Diencephalon (tissue), 1 donor: ENCODE results near the gene ZDHHC7. TPM values are rescaled to one million over a fixed set of nuclear protein-coding genes. Genes with fewer than 3 reads are reported as not detected.

Experiments used
- total RNA-seq: library from RNA; depleted of rRNA; stranded (reverse); fragments of >200 nt; gene quantifications from one replicate; pipeline ENCODE4 v1.2.3, GENCODE V29; 2014

The ZDHHC7 gene
- 31.1 TPM for total RNA-seq

DNA sequence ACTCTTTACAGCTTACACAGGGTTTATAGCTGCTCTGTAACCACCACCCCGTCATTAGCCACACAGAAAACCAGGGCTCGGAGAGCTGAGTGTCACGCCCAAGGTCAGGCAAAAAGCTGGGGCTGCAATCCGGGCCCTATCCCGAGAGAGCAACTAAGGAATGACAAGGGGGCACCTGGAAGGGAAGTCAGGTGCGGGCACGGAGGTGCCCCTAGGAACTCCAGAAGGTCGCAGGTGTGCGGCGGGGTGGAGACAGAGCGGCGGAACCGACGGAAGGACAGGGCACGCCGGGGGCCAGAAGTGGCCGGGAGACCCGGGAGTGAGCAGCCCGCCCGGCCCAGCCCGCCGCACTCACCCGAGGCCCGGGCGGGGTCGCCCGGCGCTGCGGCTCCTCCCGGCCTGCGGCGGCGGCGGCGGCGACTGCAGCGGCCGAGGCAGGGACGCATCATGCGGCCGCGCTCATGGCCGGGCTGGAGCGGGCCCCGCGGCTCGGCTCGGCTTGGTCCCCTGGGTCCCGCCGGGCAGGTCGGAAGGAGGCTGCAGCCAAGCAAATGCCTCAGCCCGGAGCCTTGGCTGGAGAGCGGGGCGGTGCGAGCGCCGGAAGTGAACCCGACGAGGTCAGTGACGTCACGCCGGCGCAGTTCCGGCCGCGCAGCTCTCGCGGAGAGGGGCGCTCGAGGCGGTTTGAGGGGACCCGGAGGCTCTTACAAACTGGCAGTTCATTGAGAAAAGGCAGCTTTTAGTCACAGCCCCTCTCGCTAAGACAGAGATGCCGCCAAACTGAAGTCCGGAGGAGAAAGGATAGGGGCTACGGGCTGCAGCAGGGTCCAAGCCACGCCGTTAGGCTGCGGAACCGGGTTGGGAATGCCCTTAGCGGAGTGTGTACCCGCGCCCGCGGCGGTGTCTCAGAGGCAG is at the start of gene ZDHHC7:
ZDHHC7 (minus strand) TSS at position 605 of the 915 bp plus-strand sequence. CDS start 20,917 bp downstream, outside the sequence.

DNA sequence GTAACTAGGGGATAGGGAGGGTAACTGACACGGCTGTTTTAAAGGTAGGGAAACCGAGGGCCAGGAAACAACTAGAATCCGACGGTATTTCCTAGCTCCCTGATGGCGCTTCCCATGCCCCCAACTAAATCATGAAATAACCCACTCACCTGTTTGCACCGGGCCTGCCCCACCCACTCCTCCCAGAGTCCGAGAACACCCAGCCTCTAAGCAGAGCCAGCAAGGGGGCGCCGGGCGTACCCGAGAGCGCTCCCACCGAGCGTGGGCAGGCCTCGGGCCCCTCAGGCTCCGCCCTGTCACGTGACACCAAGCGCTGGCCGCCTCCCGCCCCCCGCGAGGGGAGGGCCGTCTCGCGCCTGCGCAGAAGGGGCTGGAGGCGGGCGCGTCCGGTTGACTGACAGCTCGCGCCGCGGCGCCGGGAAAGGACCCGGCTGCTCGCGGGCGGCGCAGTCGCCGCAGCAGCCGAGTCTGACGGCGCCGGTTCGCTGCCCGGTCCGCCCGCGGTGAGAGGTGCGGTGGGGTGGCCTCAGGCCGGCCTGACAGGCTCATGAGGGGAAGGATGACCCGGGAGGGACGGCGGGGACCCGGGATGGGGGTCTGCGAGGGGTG is 16.1 kb upstream of the ZDHHC7 start, which contains the start of gene KIAA0513:
KIAA0513 (plus strand) TSS at position 447 of the 609 bp plus-strand sequence. CDS start 39,277 bp downstream, outside the sequence.

Other genes with a start within 250 kb of the ZDHHC7 start
- gene CRISPLD2, start 191.6 kb downstream of the ZDHHC7 start, total RNA-seq, result 4.6 TPM
- gene KIAA0513, start 16.3 kb upstream of the ZDHHC7 start, total RNA-seq, result 49.4 TPM
- gene CIBAR2, start 100.9 kb upstream of the ZDHHC7 start, total RNA-seq, result 4.8 TPM